Measurements from ENCODE around the gene UBL4A. TPM values are rescaled to one million over a fixed set of nuclear protein-coding genes. Genes with fewer than 3 reads are reported as not detected.

Gene UBL4A
- polyA plus RNA-seq, 1 experiment: 33.3 TPM

DNA sequence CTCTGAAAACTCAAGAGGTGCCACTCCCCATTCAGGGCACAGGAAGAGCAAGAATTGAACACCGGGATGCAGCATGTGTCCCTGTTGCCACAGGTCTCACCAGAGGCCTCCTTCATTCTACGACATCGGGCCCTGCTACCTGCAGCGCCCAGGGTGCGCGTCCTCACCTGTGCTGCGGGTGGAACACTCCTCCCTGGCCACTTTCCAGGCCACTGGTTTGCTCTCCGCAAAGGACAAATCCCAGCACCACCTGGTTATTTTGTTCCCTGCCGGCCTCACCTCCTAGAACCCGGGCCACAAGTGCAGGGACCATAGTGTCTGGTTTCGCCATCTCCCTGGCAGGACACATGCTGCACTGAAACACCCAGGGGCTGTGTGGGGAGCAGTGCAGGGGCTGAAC is 43.9 kb upstream of the UBL4A start:
- H3K36me3 ChIP-seq (ENCODE audit: control insufficient read depth, insufficient read depth, low read length): peaks cover 13% of the 10 kb centered on the region
- DNase-seq (ENCODE audit: low read depth): no peak
- POLR2A ChIA-PET: no interaction called here
- CTCF ChIA-PET: interaction anchor here (1.3 to 2.5 kb wide), 3 partner anchors 11 to 132 kb away, joined by 3 to 6 read pairs (median 5); partner anchors contain the start of gene RPL10
- no peak overlapping the region for H3K4me3 ChIP-seq (ENCODE audit: low read depth, low read length)
- no peaks in the 10 kb centered on the region for H3K27me3 ChIP-seq (ENCODE audit: control insufficient read depth, insufficient read depth, low read length)
- TF ChIP-seq, protein P1, sequence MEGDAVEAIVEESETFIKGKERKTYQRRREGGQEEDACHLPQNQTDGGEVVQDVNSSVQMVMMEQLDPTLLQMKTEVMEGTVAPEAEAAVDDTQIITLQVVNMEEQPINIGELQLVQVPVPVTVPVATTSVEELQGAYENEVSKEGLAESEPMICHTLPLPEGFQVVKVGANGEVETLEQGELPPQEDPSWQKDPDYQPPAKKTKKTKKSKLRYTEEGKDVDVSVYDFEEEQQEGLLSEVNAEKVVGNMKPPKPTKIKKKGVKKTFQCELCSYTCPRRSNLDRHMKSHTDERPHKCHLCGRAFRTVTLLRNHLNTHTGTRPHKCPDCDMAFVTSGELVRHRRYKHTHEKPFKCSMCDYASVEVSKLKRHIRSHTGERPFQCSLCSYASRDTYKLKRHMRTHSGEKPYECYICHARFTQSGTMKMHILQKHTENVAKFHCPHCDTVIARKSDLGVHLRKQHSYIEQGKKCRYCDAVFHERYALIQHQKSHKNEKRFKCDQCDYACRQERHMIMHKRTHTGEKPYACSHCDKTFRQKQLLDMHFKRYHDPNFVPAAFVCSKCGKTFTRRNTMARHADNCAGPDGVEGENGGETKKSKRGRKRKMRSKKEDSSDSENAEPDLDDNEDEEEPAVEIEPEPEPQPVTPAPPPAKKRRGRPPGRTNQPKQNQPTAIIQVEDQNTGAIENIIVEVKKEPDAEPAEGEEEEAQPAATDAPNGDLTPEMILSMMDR (IDR thresholded peaks at IDR 0.05; ENCODE audit: insufficient read depth, low read depth, low read length): no peak

DNA sequence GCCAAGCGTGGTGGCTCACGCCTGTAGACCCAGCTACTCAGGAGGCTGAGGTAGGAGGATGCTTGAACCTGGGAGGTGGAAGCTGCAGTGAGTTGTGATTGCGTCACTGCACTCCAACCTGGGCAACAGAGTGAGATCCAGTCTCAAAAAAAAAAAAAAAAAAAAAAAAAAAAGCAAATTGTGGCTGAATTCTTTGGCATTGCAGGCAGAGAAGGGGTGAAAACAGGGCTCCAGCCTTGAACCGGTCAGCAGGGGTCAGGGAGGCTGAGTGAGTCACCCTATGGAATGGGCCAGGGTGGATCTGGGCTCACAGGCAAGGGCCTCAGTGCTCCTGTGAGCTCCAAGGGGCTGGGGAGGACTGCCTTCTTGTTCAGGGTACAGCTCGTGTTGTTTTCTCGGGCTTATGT is 42.8 kb upstream of the UBL4A start:
- DNase-seq (ENCODE audit: low read depth): no peak

GRCh38 chrX:154526901-154527675 is 40.7 kb upstream of the UBL4A start:
- CTCF ChIA-PET: interaction anchor here (0.6 to 1.5 kb wide), 11 partner anchors 9 to 153 kb away, joined by 3 to 18 read pairs (median 5); partner anchors contain the start of genes DNASE1L1, FAM3A and FLNA

More for the DNA sequence above, 42.8 kb upstream of the UBL4A start:
- Histone ChIP-seq H3K36me3 (ENCODE audit: control insufficient read depth, insufficient read depth, low read length) (peaks cover 10% of the 10 kb centered on the region), H3K27me3 (ENCODE audit: control insufficient read depth, insufficient read depth, low read length) (no peaks in the 10 kb centered on the region), H3K4me3 (ENCODE audit: low read depth, low read length) (no peak overlapping the region)
- CTCF ChIA-PET: interaction anchor here (1.3 kb wide), 2 partner anchors 16 to 155 kb away, joined by 3 to 5 read pairs; partner anchors contain the start of gene FLNA
- TF ChIP-seq, protein P1 (IDR thresholded peaks at IDR 0.05; ENCODE audit: insufficient read depth, low read depth, low read length): no peak
- POLR2A ChIA-PET: no interaction called here

GRCh38 chrX:154525606-154526490 is 39.4 kb upstream of the UBL4A start:
- ChIA-PET CTCF (no interaction called here), POLR2A (no interaction called here)
- Histone ChIP-seq H3K27me3 (ENCODE audit: control insufficient read depth, insufficient read depth, low read length) (no peaks in the 10 kb centered on the region), H3K4me3 (ENCODE audit: low read depth, low read length) (no peak overlapping the region), H3K36me3 (ENCODE audit: control insufficient read depth, insufficient read depth, low read length) (no peaks in the 10 kb centered on the region)
- DNase-seq (ENCODE audit: low read depth): no peak
- TF ChIP-seq, protein P1 (IDR thresholded peaks at IDR 0.05; ENCODE audit: insufficient read depth, low read depth, low read length): no peak

More at GRCh38 chrX:154526901-154527675, 40.7 kb upstream of the UBL4A start:
- POLR2A ChIA-PET: interaction anchor here (0.6 kb wide), 1 partner anchor 158 kb away, joined by 3 read pairs; no protein-coding TSS in a partner anchor
- H3K36me3 ChIP-seq (ENCODE audit: control insufficient read depth, insufficient read depth, low read length): no peaks in the 10 kb centered on the region
- no peaks in the 10 kb centered on the region for H3K27me3 ChIP-seq (ENCODE audit: control insufficient read depth, insufficient read depth, low read length)
- TF ChIP-seq, protein P1 (IDR thresholded peaks at IDR 0.05; ENCODE audit: insufficient read depth, low read depth, low read length): peak; percentile 67
- no peak for DNase-seq (ENCODE audit: low read depth)
- peak overlapping the region; percentile 24 for H3K4me3 ChIP-seq (ENCODE audit: low read depth, low read length)

DNA sequence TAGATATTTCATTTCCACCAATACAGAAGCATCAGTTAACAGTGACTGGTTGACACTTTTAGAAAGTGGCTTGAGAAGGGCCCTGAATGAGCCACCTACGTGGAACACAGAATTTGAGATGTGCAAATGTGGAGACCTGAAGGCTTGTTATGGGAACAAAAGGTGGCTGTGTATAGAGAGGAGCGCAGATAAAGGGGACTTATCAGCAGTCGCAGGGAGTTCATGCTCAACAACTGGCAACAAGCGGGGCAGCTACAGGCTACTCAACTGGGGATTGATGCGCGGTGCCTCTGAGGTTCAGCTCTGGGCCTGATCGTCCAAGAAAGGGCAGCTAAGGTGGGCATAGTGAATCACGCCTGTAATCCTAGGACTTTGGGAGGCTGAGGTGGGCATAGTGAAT is 33.0 kb upstream of the UBL4A start:
- Histone ChIP-seq H3K4me3 (ENCODE audit: low read depth, low read length) (no peak overlapping the region), H3K36me3 (ENCODE audit: control insufficient read depth, insufficient read depth, low read length) (no peaks in the 10 kb centered on the region), H3K27me3 (ENCODE audit: control insufficient read depth, insufficient read depth, low read length) (no peaks in the 10 kb centered on the region)
- CTCF ChIA-PET: no interaction called here
- DNase-seq (ENCODE audit: low read depth): no peak
- POLR2A ChIA-PET: no interaction called here
- TF ChIP-seq, protein P1 (IDR thresholded peaks at IDR 0.05; ENCODE audit: insufficient read depth, low read depth, low read length): no peak

Measured in BJ (cell line).